ENCODE data around the gene IL1RAPL2.
"Not testable (repeated sequence)": the region's sequence is repeated elsewhere in the genome, so short reads cannot be mapped to it uniquely, and the experiment has no call there.

The IL1RAPL2 gene

DNA sequence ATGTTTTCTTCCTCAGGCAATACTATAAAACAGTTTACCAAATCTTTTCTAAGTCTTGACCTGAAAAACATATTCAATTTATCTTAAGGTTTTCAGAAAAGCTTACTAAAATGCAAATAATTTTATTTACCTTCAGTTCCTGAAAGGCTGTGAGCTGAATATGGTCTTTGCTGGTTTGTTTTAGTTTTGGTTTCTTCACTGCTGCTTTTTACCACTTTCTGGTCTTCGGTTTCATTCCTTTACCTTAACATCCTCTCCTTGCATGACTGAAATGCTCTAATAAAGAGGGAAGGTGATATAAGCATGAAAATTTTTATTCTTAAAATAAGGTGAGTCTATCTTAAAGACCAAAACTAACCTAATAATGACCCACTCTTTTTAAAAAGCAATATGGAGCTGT is 1159.2 kb downstream of the IL1RAPL2 start:
- DNase-seq: no peak

DNA sequence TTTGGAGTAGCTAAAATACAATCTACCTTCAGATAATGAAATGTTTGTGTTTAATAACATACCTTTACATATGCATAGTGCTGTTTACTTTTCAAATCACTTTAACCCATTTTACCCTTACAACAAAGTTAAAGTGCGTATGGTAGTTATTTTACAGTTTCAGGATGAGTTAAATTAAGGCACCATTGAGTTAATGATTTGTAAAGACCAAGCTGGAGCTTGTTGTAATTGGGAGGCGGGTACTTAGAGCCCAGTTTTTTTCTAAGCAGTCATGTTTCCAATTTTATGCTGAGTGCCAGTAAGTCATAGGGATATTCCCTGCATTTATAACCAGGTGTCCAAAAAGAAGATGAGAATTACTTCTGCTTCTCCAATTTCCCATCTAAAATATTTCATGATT is 1172.2 kb downstream of the IL1RAPL2 start:
- no peak for DNase-seq

DNA sequence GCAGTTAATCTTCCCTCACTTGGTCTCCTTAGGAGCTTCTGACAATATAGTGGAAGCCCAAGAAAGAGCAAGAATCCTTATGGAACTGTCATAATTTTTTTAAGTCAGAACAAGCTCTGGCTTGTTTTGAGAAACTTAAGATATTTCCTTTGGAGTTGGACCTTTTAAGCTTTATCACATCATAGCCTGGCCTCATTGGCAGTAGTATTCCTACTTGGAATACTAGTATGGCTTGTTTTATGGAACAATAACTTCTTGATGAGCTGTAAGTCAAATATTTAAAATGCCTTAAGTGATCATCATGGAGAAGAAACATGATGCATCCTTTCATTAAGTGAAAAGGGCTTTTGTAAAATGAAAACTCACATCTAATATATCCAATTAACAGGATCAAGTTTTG is 1178.3 kb downstream of the IL1RAPL2 start:
- no peak for DNase-seq

DNA sequence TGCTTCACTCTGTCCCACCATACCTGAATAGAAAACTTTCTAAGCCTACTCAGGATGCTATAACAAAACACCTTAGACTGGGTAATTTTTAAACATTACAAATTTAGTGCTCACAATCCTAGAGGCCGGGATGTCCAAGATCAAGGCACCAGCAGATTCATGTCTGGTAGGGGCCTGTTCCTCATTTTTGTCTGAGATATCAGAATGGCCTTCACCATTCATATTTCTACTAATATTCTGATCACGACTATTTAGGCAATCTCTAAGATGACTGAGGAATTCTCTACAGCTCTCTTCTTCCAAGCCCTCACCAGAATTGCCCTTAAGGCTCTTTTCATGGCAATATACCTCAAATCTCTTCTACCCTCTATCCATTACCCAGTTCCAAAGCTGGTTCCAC is 1178.9 kb downstream of the IL1RAPL2 start:
- DNase-seq: no peak

DNA sequence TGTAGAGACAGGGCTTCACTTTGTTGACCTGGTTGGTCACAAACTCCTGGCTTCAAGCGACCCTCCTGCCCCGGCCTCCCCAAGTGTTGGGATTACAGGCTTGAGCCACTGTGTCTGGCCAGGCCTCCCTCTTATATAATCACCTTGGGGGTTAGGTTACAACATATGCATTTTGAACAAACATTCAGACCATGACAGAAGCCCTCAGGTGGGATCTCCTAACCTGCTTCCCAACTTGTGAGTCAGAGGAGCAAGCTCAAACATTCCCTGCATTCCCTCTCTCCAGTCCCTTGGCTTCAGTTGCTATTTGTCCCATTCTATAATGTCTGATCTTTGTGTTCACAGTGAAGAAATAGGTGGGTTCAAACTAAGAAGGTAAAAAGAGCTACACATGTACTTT is 1179.9 kb downstream of the IL1RAPL2 start:
- DNase-seq: no peak

DNA sequence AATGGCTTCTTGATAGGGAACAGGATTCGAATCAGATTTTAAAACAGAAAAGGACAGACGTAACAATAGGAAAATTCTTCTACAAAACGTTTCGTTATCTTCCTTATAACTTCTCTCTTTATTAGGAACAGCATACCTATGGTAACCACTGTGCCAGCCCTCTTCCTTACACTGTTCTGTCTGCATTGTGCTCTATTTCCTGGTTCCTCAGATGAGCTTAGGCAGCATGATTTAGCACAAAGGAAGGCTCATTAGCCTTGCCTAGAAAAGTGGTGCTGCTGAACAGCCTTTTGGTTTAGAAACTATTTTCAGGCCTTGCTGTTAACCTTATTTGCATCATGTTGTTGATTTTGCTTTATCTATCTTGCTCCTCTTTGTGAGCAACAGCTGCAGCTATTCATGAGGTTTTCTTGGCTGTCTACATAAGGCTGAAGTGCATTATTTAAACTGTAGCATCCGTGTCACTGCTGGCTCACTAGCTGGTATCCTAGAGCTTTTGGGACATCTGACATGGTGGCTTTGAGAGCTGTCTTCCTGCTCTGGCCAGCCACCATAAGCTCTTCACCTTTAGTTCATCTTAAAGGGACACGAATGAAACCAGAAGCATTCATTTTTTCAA is 1186.4 kb downstream of the IL1RAPL2 start:
- DNase-seq: no peak

DNA sequence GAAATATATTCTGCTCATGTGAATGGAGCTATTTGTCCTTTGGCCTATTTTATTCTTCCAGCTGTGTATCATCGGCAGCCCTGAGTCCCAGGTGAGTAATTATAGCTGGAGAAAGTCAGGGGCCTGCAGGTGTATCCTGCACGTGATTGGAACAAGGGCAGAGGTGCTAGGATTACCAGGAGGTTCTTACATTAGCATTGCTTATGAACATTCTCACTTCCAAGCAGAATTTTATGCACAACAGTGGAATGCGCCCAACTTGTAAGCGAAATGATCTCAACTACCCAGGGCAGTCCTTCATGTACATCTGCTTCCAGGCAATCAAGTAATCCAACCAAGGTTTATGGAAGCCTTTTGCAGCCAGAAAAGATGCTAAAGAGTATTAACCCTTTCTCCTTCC is 1187.4 kb downstream of the IL1RAPL2 start:
- DNase-seq: no peak

DNA sequence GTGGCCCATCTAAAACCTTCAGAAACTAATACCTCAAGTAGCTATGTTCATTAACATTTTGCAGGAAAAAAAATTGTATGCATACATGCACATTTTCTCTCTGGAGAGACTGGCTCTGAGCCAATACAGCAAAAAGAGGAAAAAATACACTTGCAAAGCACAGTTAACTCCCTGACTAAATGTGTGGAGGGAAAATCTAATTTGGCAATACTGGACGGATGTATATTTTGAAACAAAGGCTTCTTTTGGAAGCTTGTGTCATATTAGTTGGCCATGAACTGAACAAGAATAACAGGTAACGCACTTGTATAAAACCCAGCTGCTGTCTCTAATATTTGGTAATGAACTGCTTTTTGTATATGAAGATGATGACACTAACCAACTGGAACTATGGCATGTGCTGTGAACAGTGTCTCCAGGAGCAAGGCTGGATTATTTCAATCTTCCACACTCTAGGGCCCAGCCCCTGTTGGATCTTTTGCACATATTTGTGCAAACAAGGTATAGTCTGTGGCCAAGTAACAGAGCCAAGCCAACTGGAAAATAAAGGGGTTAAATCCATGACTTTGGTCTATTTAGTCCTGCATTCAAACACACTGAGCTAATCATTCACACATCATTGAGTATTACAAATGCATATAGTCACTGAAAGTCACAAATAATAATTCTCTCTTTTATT is 1188.4 kb downstream of the IL1RAPL2 start:
- no peak for DNase-seq

DNA sequence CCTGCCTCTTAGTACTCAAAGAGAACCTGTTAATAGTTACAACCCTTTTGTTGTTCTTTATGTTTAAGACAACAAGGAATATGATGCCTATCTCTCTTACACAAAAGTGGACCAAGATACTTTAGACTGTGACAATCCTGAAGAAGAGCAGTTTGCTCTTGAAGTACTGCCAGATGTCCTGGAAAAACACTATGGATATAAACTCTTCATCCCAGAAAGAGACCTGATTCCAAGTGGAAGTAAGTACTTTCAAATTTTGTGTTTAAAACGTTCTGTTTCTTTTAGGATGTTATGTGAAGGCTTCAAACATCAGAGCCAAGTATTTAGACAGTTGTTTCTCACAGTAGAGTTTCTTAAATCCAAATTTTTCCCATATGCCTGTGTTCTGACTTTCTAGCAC is 1189.1 kb downstream of the IL1RAPL2 start:
- no peak for DNase-seq

DNA sequence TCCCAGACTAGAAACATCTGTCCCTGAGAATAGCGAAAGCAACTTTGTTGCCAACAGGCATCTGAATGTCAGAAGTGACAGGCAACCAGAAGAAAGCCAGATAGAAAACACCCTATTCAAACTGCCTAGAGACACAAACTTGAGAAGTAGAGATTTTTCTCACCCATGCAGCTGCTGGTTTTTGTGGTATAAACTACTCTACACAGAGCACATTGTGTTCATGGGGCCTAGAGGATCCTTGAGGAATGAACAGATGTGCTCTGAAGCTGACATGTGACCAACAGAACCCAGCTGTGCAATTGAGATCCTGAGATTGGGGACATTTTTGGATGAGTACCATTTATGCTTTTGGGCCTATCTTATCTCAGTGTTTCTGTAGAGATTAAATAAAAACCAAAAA is 1192.8 kb downstream of the IL1RAPL2 start:
- no peak for DNase-seq

DNA sequence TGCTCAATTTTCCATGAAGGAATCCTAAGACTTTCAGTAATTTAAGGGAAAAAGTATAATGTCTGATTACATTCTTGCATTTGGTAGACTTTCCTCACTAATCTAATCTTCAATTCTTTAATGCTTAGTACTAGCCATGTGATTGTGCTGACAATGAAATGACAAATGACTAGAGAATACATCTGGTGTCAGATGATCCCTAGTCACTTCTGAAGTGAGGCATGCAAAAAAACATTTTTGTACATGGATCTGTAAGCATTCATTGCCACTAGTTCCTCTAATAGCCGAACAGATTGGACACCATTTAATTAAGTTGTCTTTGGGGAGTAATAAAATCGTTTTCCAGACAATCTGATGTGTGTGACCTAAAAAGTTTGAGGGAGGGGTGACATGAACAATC is 1193.6 kb downstream of the IL1RAPL2 start:
- no peak for DNase-seq

DNA sequence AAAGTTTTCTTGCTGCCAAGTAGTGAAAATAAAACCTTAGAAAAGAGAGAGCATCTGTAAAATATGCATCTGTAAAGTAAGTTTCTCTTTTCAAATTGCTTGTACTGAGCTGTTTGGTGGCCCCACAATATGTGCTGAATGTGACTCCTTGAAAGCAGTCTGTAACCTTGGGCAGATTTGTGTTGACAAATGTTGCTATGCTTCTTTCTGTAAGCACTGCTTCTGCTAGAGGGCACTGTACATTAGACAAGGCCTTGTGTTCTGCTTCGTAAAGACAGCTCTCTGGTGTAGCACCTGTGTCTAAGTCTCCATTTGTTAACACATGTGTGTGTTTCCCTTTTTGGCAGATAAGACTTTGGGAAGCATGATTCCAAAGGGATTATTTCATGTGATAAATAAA is 1199.7 kb downstream of the IL1RAPL2 start:
- DNase-seq: no peak

DNA sequence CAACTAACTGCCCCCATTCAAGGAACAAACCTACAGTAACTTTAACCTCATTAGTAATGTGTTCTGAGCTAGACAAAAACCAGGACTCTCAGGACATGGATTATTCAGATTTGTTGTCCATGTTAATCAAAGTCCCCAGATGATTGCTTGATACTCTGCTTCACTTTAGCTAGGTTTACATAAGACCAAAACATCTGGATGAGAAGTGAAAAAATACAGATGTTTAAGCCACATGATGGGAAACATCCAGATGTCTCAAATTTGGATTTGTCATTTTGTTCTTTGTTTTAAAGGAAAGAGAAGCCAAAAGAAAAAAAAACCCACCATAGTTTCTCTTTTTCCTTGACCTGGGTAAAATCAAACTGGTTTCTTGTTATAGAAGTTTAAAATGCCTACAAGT is 1207.8 kb downstream of the IL1RAPL2 start:
- no peak for DNase-seq

DNA sequence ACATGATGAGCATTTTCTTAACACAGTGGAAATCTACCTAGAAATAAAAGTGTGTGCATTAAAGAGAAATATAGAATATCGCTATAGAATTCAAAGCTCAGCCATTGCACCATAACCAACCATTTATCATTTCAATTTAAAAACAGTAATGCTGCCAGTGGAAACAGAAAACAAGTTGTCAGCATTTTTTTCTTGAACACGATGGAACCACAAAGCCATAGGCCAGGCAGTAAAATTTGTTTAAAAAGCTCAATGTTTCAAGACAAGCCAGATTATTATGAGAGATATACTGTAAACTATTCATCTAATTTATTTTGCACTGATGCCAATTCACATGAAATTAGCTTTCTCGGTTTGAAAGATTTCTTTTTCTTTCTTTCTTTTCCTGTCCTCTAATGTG is 1209.7 kb downstream of the IL1RAPL2 start:
- DNase-seq: no peak

DNA sequence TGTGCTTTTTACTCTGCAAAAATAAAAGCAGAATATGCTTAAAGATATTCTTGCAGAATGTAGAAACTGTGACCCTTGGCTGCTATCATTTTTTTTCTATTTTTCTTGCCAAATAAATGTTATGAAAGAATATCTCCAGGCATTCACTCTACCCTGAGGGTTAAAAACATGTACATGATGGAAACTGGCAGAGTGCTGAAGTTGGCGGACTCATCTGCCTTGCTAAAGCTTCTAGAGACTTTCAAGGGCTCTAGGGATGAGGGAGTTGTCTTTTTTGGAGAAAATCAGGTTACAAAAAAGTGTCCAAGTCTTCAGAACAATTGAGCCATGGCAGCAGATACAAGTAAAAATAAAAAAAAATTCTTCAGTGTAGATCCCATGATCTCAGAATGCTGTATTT is 1215.8 kb downstream of the IL1RAPL2 start:
- no peak for DNase-seq

DNA sequence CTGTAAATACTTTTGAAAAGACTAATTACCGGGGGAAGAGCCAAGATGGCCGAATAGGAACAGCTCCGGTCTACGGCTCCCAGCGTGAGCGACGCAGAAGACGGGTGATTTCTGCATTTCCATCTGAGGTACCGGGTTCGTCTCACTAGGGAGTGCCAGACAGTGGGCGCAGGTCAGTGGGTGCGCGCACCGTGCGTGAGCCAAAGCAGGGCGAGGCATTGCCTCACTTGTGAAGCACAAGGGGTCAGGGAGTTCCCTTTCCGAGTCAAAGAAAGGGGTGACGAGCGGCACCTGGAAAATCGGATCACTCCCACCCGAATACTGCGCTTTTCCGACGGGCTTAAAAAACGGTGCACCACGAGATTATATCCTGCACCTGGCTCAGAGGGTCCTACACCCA is 1230.9 kb downstream of the IL1RAPL2 start:
- not testable (repeated sequence) for DNase-seq

DNA sequence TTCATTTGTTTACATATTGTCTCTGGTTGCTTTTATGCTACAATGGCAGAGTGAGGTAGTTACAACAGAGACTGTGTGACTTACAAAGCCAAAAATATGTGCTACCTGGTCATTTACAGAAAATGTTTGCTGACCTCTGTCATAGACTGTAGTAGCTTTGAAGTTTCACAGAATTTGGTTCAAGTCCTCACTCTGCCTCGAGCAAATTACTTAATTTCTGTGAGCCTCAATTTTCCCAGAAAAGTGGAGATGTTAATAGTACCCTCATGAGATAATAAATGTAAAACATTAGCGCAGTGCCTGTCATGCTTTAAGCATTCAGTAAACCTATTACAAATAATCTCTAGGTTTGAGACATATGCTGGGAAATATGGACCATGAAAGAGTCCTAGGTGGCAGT is 1237.9 kb downstream of the IL1RAPL2 start:
- no peak for DNase-seq

DNA sequence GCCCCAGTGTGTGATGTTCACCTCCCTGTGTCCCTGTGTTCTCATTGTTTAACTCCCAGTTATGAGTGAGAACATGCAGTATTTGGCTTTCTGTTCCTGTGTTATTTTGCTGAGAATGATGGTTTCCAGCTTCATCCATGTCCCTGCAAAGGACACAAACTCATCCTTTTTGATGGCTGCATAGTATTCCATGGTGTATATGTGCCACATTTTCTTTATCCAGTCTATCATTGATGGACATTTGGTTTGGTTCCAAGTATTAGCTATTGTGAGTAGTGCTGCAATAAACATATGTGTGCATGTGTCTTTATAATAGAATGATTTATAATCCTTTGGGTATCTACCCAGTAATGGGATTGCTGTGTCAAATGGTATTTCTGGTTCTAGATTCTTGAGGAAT is 1239.7 kb downstream of the IL1RAPL2 start:
- not testable (repeated sequence) for DNase-seq

DNA sequence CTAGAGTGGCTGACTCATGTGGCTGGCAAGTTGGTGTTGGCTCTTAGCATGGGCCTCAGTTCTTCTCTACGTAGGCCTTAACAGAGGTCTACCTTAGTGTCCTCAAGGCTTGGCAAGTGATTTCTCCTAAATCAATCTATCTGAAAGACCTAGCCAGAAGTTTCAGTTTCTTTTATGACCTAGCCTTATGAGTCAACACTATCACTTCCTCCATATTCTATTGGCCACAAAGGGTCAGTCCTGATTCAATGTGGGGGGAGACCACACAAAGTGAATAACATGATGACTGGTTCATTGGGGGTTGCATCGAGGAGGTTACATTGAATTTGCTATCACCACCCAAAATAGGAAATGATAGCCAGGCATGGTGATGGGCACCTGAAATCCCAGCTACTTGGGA is 1250.5 kb downstream of the IL1RAPL2 start:
- DNase-seq: no peak
